HG02852 (cell line): Measurements from ENCODE around the gene SCGB2B2.
"Not testable (repeated sequence)": the region's sequence is repeated elsewhere in the genome, so short reads cannot be mapped to it uniquely, and the experiment has no call there.

Experiments
- ATAC-seq: cut with Tn5 transposase; IDR thresholded peaks from one replicate; pipeline ENCODE4 v1.9.1; 2021; ENCODE audit warnings: mild to moderate bottlenecking, moderate library complexity; ENCODE audit not compliant: unreplicated experiment

Gene SCGB2B2, protein sequence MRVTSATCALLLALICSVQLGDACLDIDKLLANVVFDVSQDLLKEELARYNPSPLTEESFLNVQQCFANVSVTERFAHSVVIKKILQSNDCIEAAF

DNA sequence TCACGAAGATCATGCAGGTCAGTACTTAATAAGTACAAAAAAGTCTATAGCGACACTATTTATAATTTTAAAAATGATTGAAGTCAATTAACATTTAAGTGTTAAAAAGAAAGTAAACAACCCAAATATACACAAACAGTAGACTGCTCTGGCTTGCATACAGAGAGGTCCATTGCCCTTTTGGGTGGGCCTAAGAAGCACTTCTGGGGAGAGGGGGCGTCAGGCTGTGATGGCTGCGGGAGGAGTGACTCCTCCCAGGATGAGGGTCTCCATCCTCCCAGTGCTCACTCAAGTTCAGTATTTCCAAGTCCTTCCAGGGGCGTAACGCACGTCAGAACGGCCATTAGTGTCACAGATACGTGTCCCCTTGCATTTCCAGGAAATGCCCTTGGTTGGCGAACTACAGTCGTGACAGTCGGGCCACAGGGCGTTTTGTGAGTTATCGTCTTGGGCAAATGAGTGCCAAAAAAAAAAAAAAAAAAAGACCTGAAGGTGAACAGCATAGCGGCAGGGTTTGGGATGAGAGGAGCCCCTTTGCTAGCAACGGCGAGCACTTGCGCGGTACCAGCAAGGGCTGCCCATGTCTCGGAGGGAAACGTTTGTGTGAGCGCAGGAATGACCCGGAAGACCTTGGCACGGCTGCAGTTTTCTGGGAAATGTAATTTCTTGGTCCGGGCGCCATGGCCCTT is at the start of gene SCGB2B2:
Gene SCGB2B2, minus strand, starts transcription at position 463 of the 689 bp plus-strand sequence. CDS start 82,596 bp downstream, outside the sequence.
- peak; percentile 56 for ATAC-seq

DNA sequence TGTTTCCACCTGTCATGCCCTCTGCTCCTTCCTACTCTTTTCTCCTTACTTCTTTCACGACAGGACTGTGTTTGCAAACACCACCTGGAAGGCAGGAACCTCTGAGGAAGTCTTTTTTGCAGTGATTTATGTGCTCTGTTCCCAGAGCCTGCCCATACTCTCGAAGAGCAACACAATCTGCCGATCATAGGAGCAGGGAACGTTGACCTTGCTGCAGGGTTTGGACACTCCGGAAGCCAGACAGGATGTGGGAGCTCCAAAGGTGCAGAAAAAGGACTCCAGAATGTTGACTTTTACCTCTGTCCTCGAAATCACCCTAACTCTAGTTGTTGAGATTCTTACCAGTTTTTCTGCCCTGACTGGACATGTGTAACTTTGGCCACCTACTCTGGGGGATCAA is 48.4 kb upstream of the SCGB2B2 start:
- no peak for ATAC-seq

- no peak for ATAC-seq
Observed at GRCh38 chr19:34722353-34722752, 45.4 kb upstream of the SCGB2B2 start.

DNA sequence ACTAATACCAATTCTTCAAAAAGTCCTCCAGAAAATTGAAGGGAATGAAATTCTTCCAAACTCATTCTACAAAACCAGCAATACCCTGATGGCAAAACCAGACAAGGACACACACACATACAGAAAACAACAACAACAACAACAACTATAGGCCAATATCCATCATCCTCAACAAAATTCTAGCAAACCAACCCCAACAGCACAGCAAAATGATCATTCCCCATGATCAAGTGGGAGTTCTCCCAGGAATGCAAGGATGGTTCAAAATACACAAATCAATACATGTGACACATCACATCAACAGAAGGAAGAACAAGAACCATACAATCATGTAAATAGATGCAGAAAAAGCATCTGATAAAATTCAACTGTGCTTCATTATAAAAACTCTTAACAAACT is 38.4 kb upstream of the SCGB2B2 start:
- no peak for ATAC-seq

DNA sequence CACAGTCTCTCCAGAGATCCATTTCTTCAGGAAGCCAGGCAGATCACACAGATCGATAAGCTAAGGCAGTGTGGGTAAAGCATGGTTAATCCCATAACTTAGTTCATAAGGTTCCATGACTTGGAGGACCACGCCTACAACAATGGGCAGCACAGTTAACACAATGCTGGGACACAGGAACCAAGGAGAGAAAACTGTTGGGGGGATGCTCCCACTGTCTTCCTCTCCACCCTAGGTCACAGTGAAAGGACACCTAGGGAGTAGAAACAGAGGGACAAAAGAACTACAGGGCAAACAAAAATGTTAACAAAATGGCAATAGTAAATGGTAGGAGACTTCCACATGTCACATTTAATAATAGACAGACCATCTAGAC is 36.3 kb upstream of the SCGB2B2 start:
- ATAC-seq = no peak

GRCh38 chr19:34712395-34713261 is 35.7 kb upstream of the SCGB2B2 start:
- ATAC-seq = no peak

DNA sequence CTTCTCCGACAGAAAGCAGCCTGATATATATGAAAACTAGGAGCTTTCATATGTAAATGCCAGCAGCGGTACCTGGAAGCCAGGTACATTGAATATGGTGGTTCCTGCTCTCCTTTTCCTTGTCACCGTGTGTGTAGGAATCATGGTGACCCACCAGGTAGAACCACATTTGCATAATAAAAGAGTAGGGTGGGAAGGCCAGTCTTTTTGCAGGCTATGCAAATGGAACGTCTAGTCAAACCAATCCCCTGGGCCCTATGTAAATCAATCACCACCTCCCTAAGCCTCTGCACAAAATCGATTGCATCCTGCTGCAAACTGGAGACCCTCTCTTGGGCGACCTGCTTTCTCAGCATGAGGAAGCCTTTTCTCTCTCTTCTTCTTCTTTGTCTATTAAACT is 34.9 kb upstream of the SCGB2B2 start:
- no peak for ATAC-seq

DNA sequence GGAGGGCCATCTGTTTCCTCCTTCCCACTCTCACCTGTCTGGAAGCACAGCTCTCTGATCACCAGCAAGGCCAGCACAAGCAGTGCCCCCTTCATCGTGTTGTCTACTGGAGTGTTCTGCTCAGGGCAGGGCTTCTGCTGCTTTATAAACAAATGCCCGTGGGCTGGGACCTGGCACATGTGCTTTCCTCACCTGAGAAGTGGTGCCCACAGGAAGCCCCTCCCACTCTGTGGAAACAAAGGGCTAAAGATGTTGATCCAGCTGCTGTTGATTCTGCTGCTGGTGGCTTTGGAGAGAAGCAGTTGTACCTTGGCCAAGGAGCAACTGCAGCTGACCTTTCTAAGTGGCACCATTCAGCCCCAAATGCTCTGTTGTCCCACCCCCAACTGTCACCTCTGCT is 30.7 kb upstream of the SCGB2B2 start:
- no peak for ATAC-seq

- ATAC-seq = no peak
Observed at GRCh38 chr19:34692549-34692948, 15.6 kb upstream of the SCGB2B2 start.

DNA sequence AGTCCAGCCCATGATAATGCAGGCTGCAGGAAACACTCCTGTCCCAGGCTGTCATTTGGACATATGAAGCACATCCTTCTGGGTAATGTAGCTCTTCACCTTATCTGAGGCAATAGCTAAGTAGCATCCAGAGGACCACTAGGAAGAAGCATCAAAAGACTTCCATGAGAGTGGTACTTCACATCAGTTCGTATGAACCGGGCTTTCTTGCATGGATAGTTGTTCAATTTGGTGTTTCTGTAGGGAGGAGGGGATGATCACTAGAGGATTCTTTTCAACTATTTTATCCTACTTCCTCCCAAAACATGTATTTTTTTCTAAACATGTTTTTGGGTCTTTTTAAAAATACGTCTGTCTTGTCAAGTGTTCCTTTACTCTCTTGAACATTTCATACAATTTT is 13.4 kb upstream of the SCGB2B2 start:
- ATAC-seq = no peak

GRCh38 chr19:34688592-34688991 is 11.6 kb upstream of the SCGB2B2 start:
- ATAC-seq = no peak

DNA sequence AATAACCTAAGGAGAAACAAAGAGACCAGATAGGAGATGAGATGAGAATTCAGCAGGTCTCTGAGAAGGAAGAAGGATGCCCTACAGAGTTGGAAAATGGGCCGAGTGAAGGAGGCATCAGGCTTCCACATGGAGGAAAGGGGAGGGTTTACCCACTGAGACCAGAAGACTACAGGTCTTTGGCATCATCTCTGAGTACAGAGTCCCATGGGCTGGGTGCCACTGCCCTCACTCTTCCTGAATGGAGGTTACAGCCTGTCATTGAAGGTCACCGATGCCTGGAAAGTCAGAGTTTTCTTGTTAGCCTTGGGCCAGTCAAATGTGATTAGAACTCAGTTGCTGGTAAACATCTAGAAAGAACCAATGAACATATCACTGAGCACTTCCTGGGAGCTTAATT is 10.4 kb upstream of the SCGB2B2 start:
- ATAC-seq = no peak

DNA sequence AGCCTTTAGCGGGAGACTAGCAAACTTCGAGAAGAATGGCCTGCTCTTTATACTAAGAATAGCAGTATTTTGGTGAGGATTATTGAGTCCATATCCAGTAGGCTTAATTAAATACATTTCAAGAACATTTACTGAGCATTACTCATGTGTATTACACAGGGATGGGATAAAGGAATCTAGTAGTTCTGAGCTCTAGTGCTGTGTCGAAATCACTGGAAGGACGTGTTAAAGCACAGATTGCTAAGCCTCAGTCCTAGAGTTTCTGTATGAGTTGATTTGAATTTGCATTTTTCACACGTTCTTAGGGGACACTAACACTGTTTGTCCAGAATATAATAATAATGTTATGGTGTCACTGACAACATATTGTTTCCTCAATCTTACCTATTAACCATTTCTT is 9.5 kb upstream of the SCGB2B2 start:
- no peak for ATAC-seq

- ATAC-seq = not testable (repeated sequence)
Observed at GRCh38 chr19:34685266-34685665, 8.3 kb upstream of the SCGB2B2 start.

DNA sequence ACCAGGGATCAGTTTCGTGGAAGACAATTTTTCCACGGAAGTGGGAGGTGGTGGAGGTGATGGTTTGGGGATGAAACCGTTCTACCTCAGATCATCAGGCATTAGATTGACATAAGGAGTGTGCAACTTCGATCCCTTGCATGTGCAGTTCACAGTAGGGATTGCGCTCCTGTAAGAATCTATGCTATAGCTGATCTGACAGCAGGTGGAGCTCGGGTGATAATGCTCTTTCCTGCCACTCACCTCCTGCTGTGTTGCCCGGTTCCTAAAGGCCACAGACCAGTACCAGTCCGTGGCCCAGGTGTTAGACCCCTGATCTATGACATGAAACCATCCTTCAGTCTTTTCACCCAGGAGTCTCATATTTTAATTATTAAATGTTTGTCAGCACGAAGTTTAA is 4.5 kb upstream of the SCGB2B2 start:
- ATAC-seq = no peak

GRCh38 chr19:34678421-34678820 is 1.5 kb upstream of the SCGB2B2 start:
- no peak for ATAC-seq

DNA sequence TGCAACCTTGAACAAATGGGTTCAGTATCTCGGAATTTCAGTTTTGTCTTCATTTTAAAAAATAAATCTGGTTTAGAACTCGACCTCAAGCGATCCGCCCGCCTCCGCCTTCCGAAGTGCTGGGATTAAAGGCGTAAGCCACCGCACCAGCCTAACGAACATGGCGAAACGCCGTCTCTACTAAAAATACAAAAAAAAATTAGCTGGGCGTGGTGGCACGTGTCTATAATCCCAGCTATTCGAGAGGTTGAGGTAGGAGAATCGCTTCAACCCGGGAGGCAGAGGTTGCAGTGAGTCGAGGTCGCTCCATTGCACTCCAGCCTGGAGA is 1.1 kb upstream of the SCGB2B2 start:
- no peak for ATAC-seq

- ATAC-seq = peak; percentile 89
Observed at GRCh38 chr19:34677386-34678084, 576 bp upstream of the SCGB2B2 start, which contains the start of gene ZNF302. TSS of gene ZNF302 (plus strand) at chr19:34677678. CDS start at chr19:34678805, 1,127 bp downstream.

DNA sequence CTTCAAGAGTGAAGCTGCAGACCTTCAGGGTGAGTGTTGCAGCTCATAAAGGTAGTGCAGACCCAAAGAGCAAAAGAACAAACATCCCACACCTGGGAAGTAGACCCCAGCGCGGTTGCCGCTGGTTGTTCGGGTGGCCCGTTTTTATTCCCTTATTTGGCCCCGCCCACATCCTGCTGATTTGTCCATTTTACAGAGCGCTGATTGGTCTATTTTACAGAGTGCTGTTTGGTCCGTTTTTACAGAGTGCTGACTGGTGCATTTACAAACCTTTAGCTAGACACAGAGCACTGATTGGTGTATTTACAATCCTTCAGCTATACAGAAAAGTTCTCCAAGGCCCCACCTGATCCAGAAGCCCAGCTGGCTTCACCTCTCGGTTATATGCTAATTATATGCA is 1.0 kb downstream of the SCGB2B2 start:
- no peak for ATAC-seq

GRCh38 chr19:34675250-34675649 is 1.7 kb downstream of the SCGB2B2 start:
- no peak for ATAC-seq

DNA sequence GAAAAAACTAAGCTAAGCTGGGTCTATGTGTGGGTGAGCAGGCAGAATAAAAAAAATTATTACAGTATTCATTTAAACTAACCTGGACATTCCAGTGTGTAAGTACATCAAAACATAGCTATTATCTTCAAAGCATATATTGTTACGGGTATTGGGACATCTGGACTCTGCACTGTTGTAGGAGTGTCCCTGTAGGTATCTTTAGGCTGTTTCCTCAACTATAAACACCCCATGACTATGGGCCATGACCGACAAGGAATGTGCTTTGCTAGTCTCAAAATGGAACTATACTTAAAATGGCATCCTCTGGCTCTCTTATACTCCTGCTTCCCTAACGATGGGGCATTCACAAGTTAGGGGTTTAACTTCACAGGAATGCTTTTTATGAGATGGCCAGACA is 3.4 kb downstream of the SCGB2B2 start:
- ATAC-seq = no peak

- no peak for ATAC-seq
Observed at GRCh38 chr19:34671972-34672371, 5.0 kb downstream of the SCGB2B2 start.
